Lower leg skin (tissue), 3 donors: ENCODE results near the gene SLC5A10.

Experiments
- CTCF ChIP-seq, 3 donors: fragments of 450-650 bp; IDR thresholded peaks; one replicate each; pipeline ENCODE4 v1.5.1; 2016; ENCODE audit warnings: antibody characterized with exemption in 3 of 3, mild to moderate bottlenecking in 3 of 3, moderate library complexity in 2 of 3
- POLR2A ChIP-seq, 2 donors: fragments of 450-650 bp; IDR thresholded peaks; one replicate each; pipeline ENCODE4 v1.6.1; 2016 to 2017; ENCODE audit warnings: antibody characterized with exemption in 2 of 2, mild to moderate bottlenecking in 1 of 2, moderate library complexity in 1 of 2

GRCh38 chr17:19005137-19005773 lies 53.3 kb downstream of the SLC5A10 start:
- TF ChIP-seq CTCF (IDR thresholded peaks at IDR 0.05) (no peak), POLR2A (IDR thresholded peaks at IDR 0.05) (no peak)
